ENCODE data around the gene TECPR2.

TECPR2 gene

DNA sequence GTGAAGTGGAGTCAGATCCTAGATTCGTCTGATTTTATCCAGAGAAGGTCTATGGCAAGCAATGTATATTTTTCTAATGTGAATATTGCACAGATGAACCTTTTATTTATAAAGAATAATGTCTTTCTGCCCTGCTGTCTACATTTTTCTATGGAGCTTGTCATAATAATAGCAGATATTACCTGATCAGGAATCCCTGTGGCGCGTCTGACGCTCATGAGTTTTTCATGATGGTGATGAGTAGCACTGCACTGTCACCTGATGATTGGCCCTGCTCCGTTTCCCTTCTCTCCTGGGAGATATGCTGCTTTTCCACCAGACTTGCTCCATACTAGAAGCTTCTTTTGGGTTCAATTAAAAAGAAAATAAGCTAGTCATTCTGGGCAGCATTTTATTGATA is 20.5 kb upstream of the TECPR2 start:
- H3K9me3 ChIP-seq, result no peaks in the 10 kb centered on the region
- no peak overlapping the region for H3K4me3 ChIP-seq (ENCODE audit: low read depth in 1 of 2, low read length in 1 of 2)
- H3K36me3 ChIP-seq, result peaks cover 87% of the 10 kb centered on the region
- no peaks in the 10 kb centered on the region for H3K4me1 ChIP-seq (ENCODE audit: control insufficient read depth in 1 of 2, insufficient read depth in 1 of 2, low read depth in 1 of 2, low read length in 1 of 2)
- TF ChIP-seq, protein P1, sequence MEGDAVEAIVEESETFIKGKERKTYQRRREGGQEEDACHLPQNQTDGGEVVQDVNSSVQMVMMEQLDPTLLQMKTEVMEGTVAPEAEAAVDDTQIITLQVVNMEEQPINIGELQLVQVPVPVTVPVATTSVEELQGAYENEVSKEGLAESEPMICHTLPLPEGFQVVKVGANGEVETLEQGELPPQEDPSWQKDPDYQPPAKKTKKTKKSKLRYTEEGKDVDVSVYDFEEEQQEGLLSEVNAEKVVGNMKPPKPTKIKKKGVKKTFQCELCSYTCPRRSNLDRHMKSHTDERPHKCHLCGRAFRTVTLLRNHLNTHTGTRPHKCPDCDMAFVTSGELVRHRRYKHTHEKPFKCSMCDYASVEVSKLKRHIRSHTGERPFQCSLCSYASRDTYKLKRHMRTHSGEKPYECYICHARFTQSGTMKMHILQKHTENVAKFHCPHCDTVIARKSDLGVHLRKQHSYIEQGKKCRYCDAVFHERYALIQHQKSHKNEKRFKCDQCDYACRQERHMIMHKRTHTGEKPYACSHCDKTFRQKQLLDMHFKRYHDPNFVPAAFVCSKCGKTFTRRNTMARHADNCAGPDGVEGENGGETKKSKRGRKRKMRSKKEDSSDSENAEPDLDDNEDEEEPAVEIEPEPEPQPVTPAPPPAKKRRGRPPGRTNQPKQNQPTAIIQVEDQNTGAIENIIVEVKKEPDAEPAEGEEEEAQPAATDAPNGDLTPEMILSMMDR (IDR thresholded peaks at IDR 0.05), result no peak
- H3K27ac ChIP-seq, result no peak overlapping the region
- H3K27me3 ChIP-seq, result no peaks in the 10 kb centered on the region

DNA sequence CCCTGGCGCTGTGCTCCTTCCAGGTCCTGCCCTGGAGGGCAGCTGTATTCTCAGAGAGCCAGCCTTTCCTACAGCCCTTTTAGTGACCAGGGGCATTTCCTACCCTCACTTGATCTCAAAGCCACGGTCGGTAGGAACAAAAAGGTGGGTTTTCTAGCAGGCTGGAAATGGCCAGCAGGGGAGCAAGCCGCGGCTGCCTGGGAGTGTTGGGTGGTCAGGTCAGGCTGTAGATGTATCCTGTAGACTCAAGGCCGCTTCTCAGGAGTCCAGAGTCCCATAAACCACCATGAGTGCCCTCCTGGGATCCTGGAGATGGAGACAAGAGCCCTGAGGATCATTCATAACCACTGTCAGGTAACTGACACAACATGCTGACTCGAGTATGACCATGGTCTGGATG is 18.7 kb upstream of the TECPR2 start:
- no peak overlapping the region for H3K4me3 ChIP-seq (ENCODE audit: low read depth in 1 of 2, low read length in 1 of 2)
- H3K9me3 ChIP-seq, result no peaks in the 10 kb centered on the region
- no peak overlapping the region for H3K27ac ChIP-seq
- no peaks in the 10 kb centered on the region for H3K27me3 ChIP-seq
- TF ChIP-seq, protein P1 (IDR thresholded peaks at IDR 0.05), result no peak
- H3K36me3 ChIP-seq, result peaks cover 85% of the 10 kb centered on the region
- H3K4me1 ChIP-seq (ENCODE audit: control insufficient read depth in 1 of 2, insufficient read depth in 1 of 2, low read depth in 1 of 2, low read length in 1 of 2), result no peaks in the 10 kb centered on the region

DNA sequence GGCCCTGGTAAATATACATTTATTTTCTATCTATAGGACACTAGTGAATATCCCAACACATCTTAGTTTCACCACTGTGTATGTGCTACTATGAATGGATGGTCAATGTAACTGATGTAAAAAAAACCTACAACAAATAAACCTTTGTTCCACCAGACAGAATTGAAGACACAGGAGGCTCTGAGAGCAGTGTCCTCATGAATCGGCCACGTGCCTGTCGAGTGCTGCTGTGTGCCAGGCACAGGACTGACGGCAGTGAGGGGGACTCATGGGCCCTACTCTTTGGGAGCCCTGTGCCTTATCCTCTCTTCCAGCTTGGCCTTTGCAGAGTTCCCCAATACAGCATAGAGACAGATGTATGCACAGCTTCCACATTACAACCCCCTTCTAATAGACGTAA is 18.3 kb upstream of the TECPR2 start:
- TF ChIP-seq, protein P1 (IDR thresholded peaks at IDR 0.05), result no peak
- H3K36me3 ChIP-seq, result peaks cover 82% of the 10 kb centered on the region

DNA sequence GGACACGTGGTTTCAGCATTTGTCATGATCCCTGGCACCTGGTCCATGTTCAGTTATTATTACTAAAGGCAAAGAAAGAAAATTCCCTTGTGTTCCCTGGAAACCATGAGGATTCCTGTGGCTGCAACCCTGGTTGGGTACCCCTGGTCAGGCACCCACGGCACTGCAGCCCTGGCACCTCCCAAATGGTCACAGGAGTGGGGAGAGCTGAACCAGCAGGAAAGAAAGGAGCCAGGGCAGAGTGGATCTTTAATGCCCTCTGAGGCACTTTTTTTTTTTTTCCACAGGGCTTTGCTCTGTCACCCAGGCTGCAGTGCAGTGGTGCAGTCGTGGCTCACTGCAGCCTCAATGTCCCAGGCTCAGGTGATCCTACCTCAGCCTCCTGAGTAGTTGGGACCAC is 17.5 kb upstream of the TECPR2 start:
- TF ChIP-seq, protein P1 (IDR thresholded peaks at IDR 0.05), result no peak
- Histone ChIP-seq H3K27me3 (no peaks in the 10 kb centered on the region), H3K36me3 (peaks cover 80% of the 10 kb centered on the region), H3K9me3 (no peaks in the 10 kb centered on the region), H3K4me1 (ENCODE audit: control insufficient read depth in 1 of 2, insufficient read depth in 1 of 2, low read depth in 1 of 2, low read length in 1 of 2) (peaks cover 3 to 6% of the 10 kb centered on the region in 2 experiments), H3K27ac (no peak overlapping the region), H3K4me3 (ENCODE audit: low read depth in 1 of 2, low read length in 1 of 2) (no peak overlapping the region)

More for the DNA sequence above, 18.3 kb upstream of the TECPR2 start:
- no peak overlapping the region for H3K27ac ChIP-seq
- H3K4me1 ChIP-seq (ENCODE audit: control insufficient read depth in 1 of 2, insufficient read depth in 1 of 2, low read depth in 1 of 2, low read length in 1 of 2), result no peaks in the 10 kb centered on the region
- H3K9me3 ChIP-seq, result no peaks in the 10 kb centered on the region
- no peak overlapping the region for H3K4me3 ChIP-seq (ENCODE audit: low read depth in 1 of 2, low read length in 1 of 2)
- no peaks in the 10 kb centered on the region for H3K27me3 ChIP-seq

DNA sequence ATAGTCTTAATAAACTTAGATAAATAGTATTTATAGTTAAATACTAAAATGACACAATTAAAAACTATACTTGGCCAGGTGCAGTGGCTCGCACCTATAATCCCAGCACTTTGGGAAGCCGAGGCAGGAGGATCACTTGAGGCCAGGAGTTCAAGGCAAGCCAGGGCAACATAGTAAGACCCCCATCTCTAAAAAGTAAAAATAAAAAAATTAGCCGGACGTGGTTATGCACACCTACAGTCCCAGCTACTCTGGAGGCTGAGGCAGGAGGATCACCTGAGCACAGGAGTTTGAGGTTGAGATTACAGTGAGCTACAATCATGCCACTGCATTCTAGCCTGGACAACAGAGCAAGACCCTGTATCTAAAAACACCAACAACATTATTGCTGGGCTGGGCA is 16.1 kb upstream of the TECPR2 start:
- no peaks in the 10 kb centered on the region for H3K27me3 ChIP-seq
- H3K4me1 ChIP-seq (ENCODE audit: control insufficient read depth in 1 of 2, insufficient read depth in 1 of 2, low read depth in 1 of 2, low read length in 1 of 2), result peaks cover 18 to 20% of the 10 kb centered on the region in 2 experiments
- H3K9me3 ChIP-seq, result no peaks in the 10 kb centered on the region
- no peak overlapping the region for H3K27ac ChIP-seq
- H3K4me3 ChIP-seq (ENCODE audit: low read depth in 1 of 2, low read length in 1 of 2), result no peak overlapping the region
- H3K36me3 ChIP-seq, result peaks cover 66% of the 10 kb centered on the region
- TF ChIP-seq, protein P1 (IDR thresholded peaks at IDR 0.05), result no peak

DNA sequence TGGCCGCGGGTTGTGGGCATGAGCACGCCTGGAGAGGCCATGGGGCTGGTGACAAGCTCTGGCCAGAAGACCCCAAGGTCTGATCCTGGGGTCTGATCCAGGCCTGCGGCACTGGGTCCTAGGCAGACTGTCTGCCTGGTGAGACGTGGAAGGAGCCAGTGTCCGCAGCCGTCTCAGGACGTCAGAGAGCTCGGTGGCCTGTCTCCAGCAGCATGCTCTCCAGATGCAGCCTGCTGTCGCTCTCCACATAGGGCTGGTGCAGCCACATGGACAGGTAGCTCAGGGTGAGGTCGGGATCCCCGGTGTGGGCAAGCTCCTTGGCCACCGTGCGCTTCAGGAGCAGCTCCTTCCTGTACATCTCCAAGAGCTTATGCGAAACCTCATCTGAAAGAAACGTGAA is 14.4 kb upstream of the TECPR2 start:
- Histone ChIP-seq H3K36me3 (peaks cover 48% of the 10 kb centered on the region), H3K4me1 (ENCODE audit: control insufficient read depth in 1 of 2, insufficient read depth in 1 of 2, low read depth in 1 of 2, low read length in 1 of 2) (peaks cover 35 to 37% of the 10 kb centered on the region in 2 experiments), H3K27me3 (no peaks in the 10 kb centered on the region), H3K4me3 (ENCODE audit: low read depth in 1 of 2, low read length in 1 of 2) (no peak overlapping the region), H3K27ac (peak overlapping the region; percentile 99), H3K9me3 (no peaks in the 10 kb centered on the region)
- TF ChIP-seq, protein P1 (IDR thresholded peaks at IDR 0.05), result no peak

Measured in neutrophil (primary cell).